ENCODE data around the gene TNPO1. TPM values are rescaled to one million over a fixed set of nuclear protein-coding genes. Genes with fewer than 3 reads are reported as not detected.

TNPO1 gene
- total and polyA plus RNA-seq, 2 of the 8 experiments (the other 6 are each of a cell fraction or from before 2014, with no cell fraction given), result 38.5 to 211 TPM

GRCh38 chr5:72847989-72848473, 31.6 kb downstream of the TNPO1 start:
- Histone ChIP-seq H3K36me3 (ENCODE audit: control insufficient read depth in 2 of 4, insufficient read depth in 4 of 4, low read length in 3 of 4) (peaks cover 0 to 18% (median 2%) of the 10 kb centered on the region in 4 experiments; a peak in 2 of 8 replicates), H3K4me2 (ENCODE audit: insufficient read depth in 1 of 2, low read depth in 2 of 2, low read length in 2 of 2) (peak overlapping the region; percentile 57 to 71), H2AK5ac (ENCODE audit: low read depth, low read length) (no peak overlapping the region), H3K4ac (replicated peaks; ENCODE audit: insufficient read length, low read depth, low read length) (peak overlapping the region; percentile 93), H3K9ac (replicated peaks in 1 of 4; ENCODE audit: extremely low read depth in 1 of 4, low read depth in 3 of 4, low read length in 3 of 4) (peak overlapping the region; percentile 86 to 97 (median 92)), H3K14ac (ENCODE audit: insufficient read length) (no peak overlapping the region), H4K91ac (replicated peaks; ENCODE audit: insufficient read length, low read length) (peak overlapping the region; percentile 81), H3K27me3 (replicated peaks in 1 of 4; ENCODE audit: control insufficient read depth in 3 of 4, extremely low read depth in 1 of 4, insufficient read depth in 3 of 4, low read length in 3 of 4) (no peaks in the 10 kb centered on the region), H2BK12ac (ENCODE audit: low read depth, low read length) (no peak overlapping the region), H3K9me3 (ENCODE audit: insufficient read depth in 2 of 2, low read depth in 1 of 2, low read length in 1 of 2) (no peaks in the 10 kb centered on the region), H4K5ac (ENCODE audit: insufficient read length, low read depth, low read length) (peak overlapping the region; percentile 90), H2BK20ac (ENCODE audit: low read length) (no peak overlapping the region), H3K79me2 (ENCODE audit: control insufficient read depth in 1 of 2, insufficient read depth in 2 of 2, low read length in 2 of 2) (peaks cover 13 to 68% of the 10 kb centered on the region in 2 experiments), H3K27ac (ENCODE audit: low read depth, low read length) (peak overlapping the region; percentile 96), H4K20me1 (replicated peaks in 1 of 2; ENCODE audit: control insufficient read depth in 1 of 2, insufficient read depth in 2 of 2, low read length in 2 of 2) (peaks cover 7% of the 10 kb centered on the region in 2 experiments), H2BK5ac (ENCODE audit: low read depth, low read length) (peak overlapping the region; percentile 86), H2BK120ac (replicated peaks; ENCODE audit: low read depth, low read length) (no peak overlapping the region), H4K8ac (ENCODE audit: extremely low read depth, insufficient read depth, low read length) (peak overlapping the region; percentile 97; the same call in 1 of the 2 replicates), H3K18ac (ENCODE audit: extremely low read depth, low read length) (peak overlapping the region; percentile 93), H3K4me1 (replicated peaks in 1 of 4; ENCODE audit: control insufficient read depth in 3 of 4, insufficient read depth in 4 of 4, low read length in 3 of 4) (peaks cover 0 to 5% (median 2%) of the 10 kb centered on the region in 4 experiments; a peak in 2 of 7 replicates), H3K79me1 (ENCODE audit: low read depth, low read length) (no peaks in the 10 kb centered on the region), H3K56ac (replicated peaks; ENCODE audit: insufficient read length, low read depth, low read length) (peak overlapping the region; percentile 89), H2AFZ (ENCODE audit: low read length) (peak overlapping the region; percentile 75; the same call in 1 of the 2 replicates), H3K4me3 (ENCODE audit: extremely low read depth in 1 of 4, insufficient read depth in 2 of 4, low read depth in 3 of 4, low read length in 4 of 4) (peak overlapping the region; percentile 88 to 99 (median 94)), H2BK15ac (ENCODE audit: low read length) (no peak overlapping the region), H3K23me2 (ENCODE audit: low read depth, low read length) (peaks cover 3% of the 10 kb centered on the region), H3K23ac (ENCODE audit: insufficient read length) (no peak overlapping the region)
- ChIA-PET POLR2A (ENCODE audit: partially characterized antibody) (interaction anchor here (1.1 to 3.5 kb wide), 6 partner anchors 10 to 107 kb away, joined by 3 to 18 read pairs (median 4); partner anchors contain the start of genes FCHO2 and TNPO1), CTCF (ENCODE audit: partially characterized antibody) (interaction anchor here (0.5 kb wide), 1 partner anchor 272 kb away, joined by 3 read pairs; no protein-coding TSS in a partner anchor)
- FAIRE-seq, result no peak
- 1% methylated on average over 32 of the region's 32 CpGs; no CpG with 5 or more reads in 1 of the 2 experiments for WGBS, 2 experiments (ENCODE audit: extremely low coverage in 1 of 2, insufficient coverage in 1 of 2, insufficient read length in 1 of 2, insufficient replicate concordance in 2 of 2, low coverage in 1 of 2, low lambda C conversion rate in 2 of 2, missing lambda C conversion rate in 1 of 2)
- DNase-seq (ENCODE audit: low read depth in 1 of 2, low spot score in 2 of 2), result peak; percentile 57 to 88
- TF ChIP-seq TAF7 (optimal IDR thresholded peaks at IDR 0.05; ENCODE audit: borderline replicate concordance, low read depth, low read length) (peak; percentile 95), JUND (IDR thresholded peaks at IDR 0.05; ENCODE audit: low read length) (peak; percentile 90), GABPA (IDR thresholded peaks at IDR 0.05; ENCODE audit: borderline replicate concordance, insufficient read depth, low read length) (no peak), ATF2 (IDR thresholded peaks at IDR 0.05; ENCODE audit: low read length) (0 out of 2 replicates have a peak, but pooled peaks have one; percentile 29), MAFK (IDR thresholded peaks at IDR 0.05; ENCODE audit: low read depth, low read length) (peak; percentile 12; the same call in 1 of the 2 replicates), RFX5 (IDR thresholded peaks at IDR 0.05; ENCODE audit: borderline replicate concordance, low read depth, low read length) (no peak), KDM4A (IDR thresholded peaks at IDR 0.05; ENCODE audit: low read depth, low read length, severe bottlenecking) (no peak), SP2 (IDR thresholded peaks at IDR 0.05; ENCODE audit: low read length) (no peak), CBX8 (IDR thresholded peaks at IDR 0.05; ENCODE audit: borderline replicate concordance, low read depth, low read length) (no peak), TCF12 (IDR thresholded peaks at IDR 0.05; ENCODE audit: low read depth, low read length) (0 out of 2 replicates have a peak, but pooled peaks have one; percentile 38), RBBP5 (IDR thresholded peaks at IDR 0.05; ENCODE audit: borderline replicate concordance, low read depth, low read length) (peak; percentile 76)

Data from H1 (cell line).